ENCODE results near the gene XYLT1. TPM values are rescaled to one million over a fixed set of nuclear protein-coding genes. Genes with fewer than 3 reads are reported as not detected.
"Not testable (repeated sequence)": the region's sequence is repeated elsewhere in the genome, so short reads cannot be mapped to it uniquely, and the experiment has no call there.

The XYLT1 gene
- total and polyA plus RNA-seq, 4 experiments from 2014 or later, result 1.4 to 48.5 (median 24.5) TPM

DNA sequence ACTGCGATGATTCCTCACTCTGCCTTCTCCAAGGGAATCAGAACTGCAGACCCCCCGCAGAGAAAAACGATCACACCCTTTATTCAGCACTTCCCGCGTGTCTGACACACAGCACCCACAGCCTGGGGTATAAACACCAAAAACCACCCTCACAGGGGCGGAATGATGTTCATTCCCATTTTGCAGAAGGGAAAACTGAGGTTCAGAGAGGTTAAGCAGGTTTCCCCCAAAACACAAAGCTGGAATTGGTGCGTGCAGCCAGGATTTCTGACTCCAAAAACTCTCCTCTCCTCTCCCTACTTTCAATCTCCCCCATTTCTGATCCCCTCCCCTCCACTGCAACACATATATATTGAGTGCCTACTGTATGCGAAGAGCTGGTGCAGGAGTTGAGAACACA lies 55.8 kb downstream of the XYLT1 start:
- H3K27me3 ChIP-seq (ENCODE audit: insufficient read depth, low read length), result no peaks in the 10 kb centered on the region
- peaks cover 42 to 69% (median 59%) of the 10 kb centered on the region in 4 donors for H3K4me1 Mint-ChIP-seq
- no peak for DNase-seq
- CTCF ChIA-PET (ENCODE audit: partially characterized antibody), result interaction anchor here (1.0 to 4.0 kb wide), 8 partner anchors 15 to 552 kb away, joined by 3 to 38 read pairs (median 10); no protein-coding TSS in a partner anchor
- no peak overlapping the region for H3K4me3 ChIP-seq (ENCODE audit: low read length in 2 of 2)
- peak overlapping the region in 6 of 7 donors; percentile 77 to 93 (median 86) for H3K27ac Mint-ChIP-seq
- peaks cover 0 to 7% of the 10 kb centered on the region in 2 donors for H3K36me3 Mint-ChIP-seq
- H3K4me1 ChIP-seq (ENCODE audit: insufficient read depth, low read length), result peaks cover 45% of the 10 kb centered on the region
- no peaks in the 10 kb centered on the region for H3K27me3 Mint-ChIP-seq
- H3K4me3 Mint-ChIP-seq, result peak overlapping the region; percentile 23 to 83 (median 71)
- H3K36me3 ChIP-seq (ENCODE audit: insufficient read depth, low read length), result no peaks in the 10 kb centered on the region
- peaks cover 0 to 5% (median 0%) of the 10 kb centered on the region in 8 donors for H3K9me3 Mint-ChIP-seq
- intact Hi-C loops (cut with micrococcal nuclease), result loop anchor here (5.0 kb wide), 1 partner anchor 37 kb away; no protein-coding TSS in a partner anchor
- no peak overlapping the region for H3K27ac ChIP-seq (ENCODE audit: low read depth, low read length)
- no peaks in the 10 kb centered on the region for H3K9me3 ChIP-seq (ENCODE audit: control insufficient read depth in 1 of 2, low read length in 2 of 2)
- POLR2A ChIA-PET (ENCODE audit: partially characterized antibody), result interaction anchor here (0.9 to 5.2 kb wide), 7 partner anchors 9 to 53 kb away, joined by 3 to 61 read pairs (median 11); no protein-coding TSS in a partner anchor

DNA sequence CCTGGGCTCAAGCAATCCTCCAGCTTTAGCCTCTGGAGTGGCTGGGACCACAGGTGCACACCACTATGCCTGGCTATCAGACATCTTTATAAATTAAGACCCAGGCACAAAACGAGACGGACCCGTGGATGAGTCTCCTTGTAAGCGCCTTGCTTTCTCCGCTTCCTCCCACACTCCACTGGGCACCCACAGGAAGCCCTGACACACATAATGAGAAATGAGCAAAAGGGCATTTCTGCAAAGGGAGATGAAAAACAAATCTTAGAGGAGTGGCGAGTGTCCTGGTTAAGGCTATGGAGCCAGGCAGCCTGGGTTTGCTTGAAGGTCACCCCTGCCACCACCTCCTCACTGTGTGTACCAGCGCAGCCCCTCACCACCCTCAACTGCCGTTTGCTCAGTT lies 56.3 kb downstream of the XYLT1 start:
- peak in 1 of 5 donors; percentile 17 for DNase-seq
- no peak overlapping the region for H3K4me3 ChIP-seq (ENCODE audit: low read length in 2 of 2)
- H3K27ac ChIP-seq (ENCODE audit: low read depth, low read length), result no peak overlapping the region
- H3K9me3 Mint-ChIP-seq, result peaks cover 0 to 5% (median 0%) of the 10 kb centered on the region in 8 donors
- H3K4me1 ChIP-seq (ENCODE audit: insufficient read depth, low read length), result peaks cover 45% of the 10 kb centered on the region
- peak overlapping the region; percentile 30 to 83 (median 71) for H3K4me3 Mint-ChIP-seq
- peak overlapping the region; percentile 54 to 93 (median 86) for H3K27ac Mint-ChIP-seq
- no peaks in the 10 kb centered on the region for H3K9me3 ChIP-seq (ENCODE audit: control insufficient read depth in 1 of 2, low read length in 2 of 2)
- H3K36me3 ChIP-seq (ENCODE audit: insufficient read depth, low read length), result no peaks in the 10 kb centered on the region
- H3K27me3 Mint-ChIP-seq, result no peaks in the 10 kb centered on the region
- ChIA-PET CTCF (ENCODE audit: partially characterized antibody) (no interaction called here), POLR2A (ENCODE audit: partially characterized antibody) (interaction anchor here (2.3 to 5.2 kb wide), 2 partner anchors 44 to 54 kb away, joined by 11 to 61 read pairs; no protein-coding TSS in a partner anchor)
- no peaks in the 10 kb centered on the region for H3K27me3 ChIP-seq (ENCODE audit: insufficient read depth, low read length)
- intact Hi-C loops (cut with micrococcal nuclease), result no loop called here
- H3K4me1 Mint-ChIP-seq, result peaks cover 42 to 71% (median 59%) of the 10 kb centered on the region in 4 donors
- peaks cover 0 to 8% of the 10 kb centered on the region in 2 donors for H3K36me3 Mint-ChIP-seq

DNA sequence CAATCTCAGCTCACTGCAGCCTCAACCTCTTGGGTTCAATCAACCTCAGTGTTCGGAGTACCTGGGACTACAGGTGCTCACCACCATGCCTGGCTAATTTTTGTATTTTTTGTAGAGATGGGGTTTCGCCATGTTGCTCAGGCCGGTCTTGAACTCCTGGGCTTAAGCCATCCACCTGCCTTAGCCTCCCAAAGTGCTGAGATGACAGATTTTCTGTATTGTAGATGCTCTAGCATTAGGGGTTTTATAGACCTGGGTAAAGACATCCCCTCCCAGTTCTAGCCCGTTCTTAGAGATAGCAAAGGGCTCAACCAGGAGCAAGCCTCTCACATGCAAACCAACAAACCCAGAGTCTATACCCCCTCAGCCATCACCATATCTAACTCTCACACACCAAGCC lies 57.3 kb downstream of the XYLT1 start:
- ChIA-PET POLR2A (ENCODE audit: partially characterized antibody) (interaction anchor here (1.0 kb wide), 1 partner anchor 36 kb away, joined by 3 read pairs; no protein-coding TSS in a partner anchor), CTCF (ENCODE audit: partially characterized antibody) (no interaction called here)
- Histone ChIP-seq H3K27me3 (ENCODE audit: insufficient read depth, low read length) (no peaks in the 10 kb centered on the region), H3K27ac (ENCODE audit: low read depth, low read length) (no peak overlapping the region), H3K4me3 (ENCODE audit: low read length in 2 of 2) (no peak overlapping the region), H3K4me1 (ENCODE audit: insufficient read depth, low read length) (peaks cover 45% of the 10 kb centered on the region), H3K9me3 (ENCODE audit: control insufficient read depth in 1 of 2, low read length in 2 of 2) (no peaks in the 10 kb centered on the region), H3K36me3 (ENCODE audit: insufficient read depth, low read length) (no peaks in the 10 kb centered on the region)
- Mint-ChIP-seq H3K27me3 (no peaks in the 10 kb centered on the region), H3K4me3 (peak overlapping the region in 2 of 8 donors; percentile 34 to 35), H3K27ac (peak overlapping the region in 5 of 7 donors; percentile 22 to 57 (median 42)), H3K36me3 (peaks cover 0 to 14% of the 10 kb centered on the region in 2 donors), H3K4me1 (peaks cover 46 to 71% (median 59%) of the 10 kb centered on the region in 4 donors), H3K9me3 (peaks cover 0 to 5% (median 0%) of the 10 kb centered on the region in 8 donors)
- no peak for DNase-seq
- intact Hi-C loops (cut with micrococcal nuclease), result no loop called here

DNA sequence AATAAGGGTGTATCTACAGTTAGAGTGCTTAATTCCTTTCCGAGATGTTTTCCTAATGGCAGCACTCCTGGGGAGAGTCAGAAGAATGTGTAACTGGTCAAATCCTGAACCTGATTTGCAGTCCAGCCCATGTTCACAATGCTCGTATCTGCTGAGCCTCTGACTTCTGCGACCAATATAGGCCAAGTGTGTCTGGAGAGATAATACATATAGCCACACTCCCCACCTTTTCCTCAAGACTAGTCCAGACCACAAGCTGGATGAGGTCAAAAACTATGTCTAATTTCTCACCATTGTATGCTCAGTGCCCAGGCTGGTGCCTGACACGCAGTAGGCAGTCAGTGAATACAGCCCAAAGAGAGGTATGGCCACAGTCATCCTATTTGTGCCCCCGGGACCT lies 58.0 kb downstream of the XYLT1 start:
- H3K4me3 Mint-ChIP-seq, result peak overlapping the region in 1 of 8 donors; percentile 10
- intact Hi-C loops (cut with micrococcal nuclease), result no loop called here
- H3K4me1 Mint-ChIP-seq, result peaks cover 44 to 68% (median 57%) of the 10 kb centered on the region in 4 donors
- peaks cover 0 to 5% (median 0%) of the 10 kb centered on the region in 8 donors for H3K9me3 Mint-ChIP-seq
- no peaks in the 10 kb centered on the region for H3K9me3 ChIP-seq (ENCODE audit: control insufficient read depth in 1 of 2, low read length in 2 of 2)
- H3K4me1 ChIP-seq (ENCODE audit: insufficient read depth, low read length), result peaks cover 43% of the 10 kb centered on the region
- no peak overlapping the region for H3K4me3 ChIP-seq (ENCODE audit: low read length in 2 of 2)
- H3K27me3 Mint-ChIP-seq, result no peaks in the 10 kb centered on the region
- H3K36me3 ChIP-seq (ENCODE audit: insufficient read depth, low read length), result no peaks in the 10 kb centered on the region
- H3K36me3 Mint-ChIP-seq, result peaks cover 0 to 17% of the 10 kb centered on the region in 2 donors
- ChIA-PET CTCF (ENCODE audit: partially characterized antibody) (no interaction called here), POLR2A (ENCODE audit: partially characterized antibody) (interaction anchor here (1.0 kb wide), 1 partner anchor 37 kb away, joined by 3 read pairs; no protein-coding TSS in a partner anchor)
- no peak for DNase-seq
- H3K27ac Mint-ChIP-seq, result peak overlapping the region in 2 of 7 donors; percentile 4 to 74
- H3K27me3 ChIP-seq (ENCODE audit: insufficient read depth, low read length), result no peaks in the 10 kb centered on the region
- H3K27ac ChIP-seq (ENCODE audit: low read depth, low read length), result no peak overlapping the region

DNA sequence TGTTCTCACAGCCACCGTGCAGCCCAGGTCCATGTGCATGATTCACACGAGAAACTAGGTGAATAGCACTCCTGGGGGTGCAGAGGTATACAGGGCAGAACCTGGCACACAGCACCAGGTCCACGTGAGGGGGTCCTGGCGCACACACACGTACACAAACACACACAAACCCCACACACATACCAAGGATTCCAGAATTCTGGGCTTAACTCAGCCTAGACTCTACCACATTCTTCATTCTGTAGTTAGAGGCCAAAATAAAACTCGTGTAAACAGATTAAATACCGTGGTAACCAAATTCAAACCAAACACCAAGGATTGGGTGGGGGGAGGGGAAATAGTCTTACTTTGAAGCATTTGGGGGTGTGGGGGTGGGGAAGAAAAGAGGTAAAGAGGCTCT lies 58.5 kb downstream of the XYLT1 start:
- H3K27ac Mint-ChIP-seq, result peak overlapping the region in 1 of 7 donors; percentile 66
- CTCF ChIA-PET (ENCODE audit: partially characterized antibody), result no interaction called here

DNA sequence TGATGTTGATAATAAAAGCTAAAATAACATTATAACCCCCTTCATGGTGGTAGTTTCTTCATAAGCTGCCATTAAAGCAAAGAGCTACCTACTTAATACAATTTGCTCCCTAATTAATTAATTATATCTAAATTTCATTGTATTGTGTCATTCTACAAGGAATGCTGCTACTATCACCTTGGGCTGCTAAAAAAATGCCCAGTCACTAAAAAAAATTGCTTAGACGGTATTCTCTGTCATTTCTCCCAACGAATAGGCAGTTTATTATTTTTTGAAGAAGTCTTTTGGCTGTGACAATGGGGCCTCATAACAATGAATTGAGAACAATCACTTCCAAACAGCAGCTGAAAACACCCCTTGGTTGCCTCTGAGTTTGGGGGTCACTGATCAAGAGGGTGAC lies 59.5 kb downstream of the XYLT1 start:
- Mint-ChIP-seq H3K27ac (peak overlapping the region in 1 of 7 donors; percentile 20), H3K36me3 (peaks cover 1 to 21% of the 10 kb centered on the region in 2 donors), H3K4me3 (no peak overlapping the region), H3K4me1 (peaks cover 34 to 52% (median 44%) of the 10 kb centered on the region in 4 donors), H3K9me3 (peaks cover 0 to 5% (median 0%) of the 10 kb centered on the region in 8 donors), H3K27me3 (no peaks in the 10 kb centered on the region)
- H3K4me3 ChIP-seq (ENCODE audit: low read length in 2 of 2), result no peak overlapping the region
- intact Hi-C loops (cut with micrococcal nuclease), result no loop called here
- DNase-seq, result no peak
- H3K27me3 ChIP-seq (ENCODE audit: insufficient read depth, low read length), result no peaks in the 10 kb centered on the region
- H3K9me3 ChIP-seq (ENCODE audit: control insufficient read depth in 1 of 2, low read length in 2 of 2), result no peaks in the 10 kb centered on the region
- no peaks in the 10 kb centered on the region for H3K36me3 ChIP-seq (ENCODE audit: insufficient read depth, low read length)
- peaks cover 27% of the 10 kb centered on the region for H3K4me1 ChIP-seq (ENCODE audit: insufficient read depth, low read length)
- ChIA-PET CTCF (ENCODE audit: partially characterized antibody) (no interaction called here), POLR2A (ENCODE audit: partially characterized antibody) (interaction anchor here (0.9 kb wide), 1 partner anchor 41 kb away, joined by 3 read pairs; no protein-coding TSS in a partner anchor)
- H3K27ac ChIP-seq (ENCODE audit: low read depth, low read length), result no peak overlapping the region

More for the DNA sequence above, 58.5 kb downstream of the XYLT1 start:
- Histone ChIP-seq H3K27me3 (ENCODE audit: insufficient read depth, low read length) (no peaks in the 10 kb centered on the region), H3K9me3 (ENCODE audit: control insufficient read depth in 1 of 2, low read length in 2 of 2) (no peaks in the 10 kb centered on the region), H3K27ac (ENCODE audit: low read depth, low read length) (no peak overlapping the region), H3K4me1 (ENCODE audit: insufficient read depth, low read length) (peaks cover 37% of the 10 kb centered on the region), H3K4me3 (ENCODE audit: low read length in 2 of 2) (no peak overlapping the region), H3K36me3 (ENCODE audit: insufficient read depth, low read length) (no peaks in the 10 kb centered on the region)
- DNase-seq, result no peak
- H3K36me3 Mint-ChIP-seq, result peaks cover 1 to 21% of the 10 kb centered on the region in 2 donors
- peaks cover 39 to 62% (median 52%) of the 10 kb centered on the region in 4 donors for H3K4me1 Mint-ChIP-seq
- no peak overlapping the region for H3K4me3 Mint-ChIP-seq
- no peaks in the 10 kb centered on the region for H3K27me3 Mint-ChIP-seq
- peaks cover 0 to 5% (median 0%) of the 10 kb centered on the region in 8 donors for H3K9me3 Mint-ChIP-seq
- POLR2A ChIA-PET (ENCODE audit: partially characterized antibody), result interaction anchor here (0.9 to 1.0 kb wide), 2 partner anchors 37 to 42 kb away, joined by 3 read pairs; no protein-coding TSS in a partner anchor
- intact Hi-C loops (cut with micrococcal nuclease), result no loop called here

DNA sequence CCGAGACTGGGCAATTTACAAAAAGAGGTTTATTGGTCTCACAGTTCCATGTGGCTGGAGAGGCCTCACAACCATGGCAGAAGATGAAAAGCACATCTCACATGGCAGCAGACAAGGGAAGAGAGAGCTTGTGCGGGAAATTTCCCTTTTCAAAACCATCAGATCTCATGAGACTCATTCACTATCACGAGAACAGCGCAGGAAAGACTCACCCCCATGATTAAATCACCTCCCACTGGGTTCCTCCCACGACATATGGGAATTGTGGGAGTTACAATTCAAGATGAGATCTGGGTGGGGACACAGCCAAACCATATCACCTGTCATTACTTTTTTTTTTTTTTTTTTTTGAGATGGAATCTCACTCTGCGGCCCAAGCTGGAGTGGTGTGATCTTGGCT lies 60.4 kb downstream of the XYLT1 start:
- CTCF ChIA-PET (ENCODE audit: partially characterized antibody); POLR2A ChIA-PET (ENCODE audit: partially characterized antibody): not testable (repeated sequence)

More for the DNA sequence above, 60.4 kb downstream of the XYLT1 start:
- H3K27me3 Mint-ChIP-seq; H3K4me3 Mint-ChIP-seq; H3K27me3 ChIP-seq (ENCODE audit: insufficient read depth, low read length); H3K9me3 Mint-ChIP-seq; DNase-seq; H3K9me3 ChIP-seq (ENCODE audit: control insufficient read depth in 1 of 2, low read length in 2 of 2); H3K36me3 ChIP-seq (ENCODE audit: insufficient read depth, low read length); intact Hi-C loops (cut with micrococcal nuclease); H3K27ac ChIP-seq (ENCODE audit: low read depth, low read length); H3K4me3 ChIP-seq (ENCODE audit: low read length in 2 of 2): not testable (repeated sequence)
- peaks cover 1 to 21% of the 10 kb centered on the region in 2 donors for H3K36me3 Mint-ChIP-seq
- peak overlapping the region in 4 of 7 donors; percentile 2 to 60 (median 51) for H3K27ac Mint-ChIP-seq
- peaks cover 30 to 48% (median 38%) of the 10 kb centered on the region in 4 donors for H3K4me1 Mint-ChIP-seq
- peaks cover 23% of the 10 kb centered on the region for H3K4me1 ChIP-seq (ENCODE audit: insufficient read depth, low read length)
